ENCODE measurements around the gene OLFML3.

Gene OLFML3

DNA sequence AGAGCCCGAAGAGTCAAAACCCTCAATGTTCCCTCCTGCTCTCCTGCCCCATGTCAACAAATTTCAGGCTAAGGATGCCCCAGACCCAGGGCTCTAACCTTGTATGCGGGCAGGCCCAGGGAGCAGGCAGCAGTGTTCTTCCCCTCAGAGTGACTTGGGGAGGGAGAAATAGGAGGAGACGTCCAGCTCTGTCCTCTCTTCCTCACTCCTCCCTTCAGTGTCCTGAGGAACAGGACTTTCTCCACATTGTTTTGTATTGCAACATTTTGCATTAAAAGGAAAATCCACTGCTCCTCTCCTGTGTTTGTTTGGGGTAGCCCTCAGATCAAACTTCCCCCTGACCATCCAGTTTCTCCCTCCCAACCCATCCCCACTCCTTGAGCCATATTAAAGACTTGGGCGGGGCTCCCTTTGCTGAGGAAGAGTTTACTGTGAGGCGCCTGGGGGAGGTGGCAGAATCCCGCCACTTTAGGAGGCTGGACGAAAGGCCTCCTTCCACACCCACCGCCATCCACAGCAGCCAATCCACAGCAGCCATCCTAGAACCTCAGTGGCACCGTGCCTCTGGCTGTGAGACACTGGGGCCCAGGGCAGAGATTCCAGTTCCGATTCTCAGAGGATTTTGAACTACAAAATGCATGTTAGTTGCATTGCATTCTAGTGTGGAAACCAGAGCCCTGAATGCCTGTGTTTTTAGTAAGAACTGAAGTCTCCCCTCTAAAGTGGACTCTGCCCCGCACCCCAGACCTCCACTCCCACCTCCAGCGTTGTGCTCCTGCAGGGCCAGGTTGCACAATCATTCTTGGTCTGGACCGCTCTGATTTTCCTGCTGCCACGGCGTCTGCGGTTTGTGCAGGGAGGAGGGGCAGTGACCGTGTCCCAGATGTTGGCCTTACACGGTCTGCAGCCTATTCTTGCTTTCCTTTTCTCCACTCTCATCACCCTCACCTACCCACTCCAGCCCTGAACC is 3.0 kb downstream of the OLFML3 start:
- Histone ChIP-seq H3F3A (ENCODE audit: low read depth) (peaks cover 7% of the 10 kb centered on the region; the same call in 1 of the 2 replicates), H3K9ac (ENCODE audit: low read depth, low read length, poor library complexity, severe bottlenecking) (no peak overlapping the region), H3K4me1 (ENCODE audit: insufficient read depth, low read length, poor library complexity, severe bottlenecking) (peaks cover 18% of the 10 kb centered on the region), H3K27me3 (ENCODE audit: insufficient read depth, low read length, poor library complexity, severe bottlenecking) (no peaks in the 10 kb centered on the region), H3K4me3 (ENCODE audit: low read length, poor library complexity, severe bottlenecking) (no peak overlapping the region), H3K9me2 (replicated peaks; ENCODE audit: low read depth, low read length) (no peaks in the 10 kb centered on the region), H3K9me3 (ENCODE audit: insufficient read depth, low read depth, low read length) (no peaks in the 10 kb centered on the region), H2AFZ (ENCODE audit: low read length) (no peak overlapping the region), H4K20me1 (ENCODE audit: insufficient read depth, low read length, poor library complexity, severe bottlenecking) (peaks cover 4% of the 10 kb centered on the region), H3K36me3 (ENCODE audit: insufficient read depth, low read length) (no peaks in the 10 kb centered on the region), H3K4me2 (ENCODE audit: low read depth, low read length, poor library complexity, severe bottlenecking) (no peak overlapping the region), H3K79me2 (ENCODE audit: insufficient read depth, low read length) (no peaks in the 10 kb centered on the region)
- TF ChIP-seq EZH2phosphoT487 (IDR thresholded peaks at IDR 0.05; ENCODE audit: borderline replicate concordance), result no peak
- TF ChIP-seq, protein P1, sequence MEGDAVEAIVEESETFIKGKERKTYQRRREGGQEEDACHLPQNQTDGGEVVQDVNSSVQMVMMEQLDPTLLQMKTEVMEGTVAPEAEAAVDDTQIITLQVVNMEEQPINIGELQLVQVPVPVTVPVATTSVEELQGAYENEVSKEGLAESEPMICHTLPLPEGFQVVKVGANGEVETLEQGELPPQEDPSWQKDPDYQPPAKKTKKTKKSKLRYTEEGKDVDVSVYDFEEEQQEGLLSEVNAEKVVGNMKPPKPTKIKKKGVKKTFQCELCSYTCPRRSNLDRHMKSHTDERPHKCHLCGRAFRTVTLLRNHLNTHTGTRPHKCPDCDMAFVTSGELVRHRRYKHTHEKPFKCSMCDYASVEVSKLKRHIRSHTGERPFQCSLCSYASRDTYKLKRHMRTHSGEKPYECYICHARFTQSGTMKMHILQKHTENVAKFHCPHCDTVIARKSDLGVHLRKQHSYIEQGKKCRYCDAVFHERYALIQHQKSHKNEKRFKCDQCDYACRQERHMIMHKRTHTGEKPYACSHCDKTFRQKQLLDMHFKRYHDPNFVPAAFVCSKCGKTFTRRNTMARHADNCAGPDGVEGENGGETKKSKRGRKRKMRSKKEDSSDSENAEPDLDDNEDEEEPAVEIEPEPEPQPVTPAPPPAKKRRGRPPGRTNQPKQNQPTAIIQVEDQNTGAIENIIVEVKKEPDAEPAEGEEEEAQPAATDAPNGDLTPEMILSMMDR (conservative IDR thresholded peaks at IDR 0.05; ENCODE audit: low read length), result no peak

DNA sequence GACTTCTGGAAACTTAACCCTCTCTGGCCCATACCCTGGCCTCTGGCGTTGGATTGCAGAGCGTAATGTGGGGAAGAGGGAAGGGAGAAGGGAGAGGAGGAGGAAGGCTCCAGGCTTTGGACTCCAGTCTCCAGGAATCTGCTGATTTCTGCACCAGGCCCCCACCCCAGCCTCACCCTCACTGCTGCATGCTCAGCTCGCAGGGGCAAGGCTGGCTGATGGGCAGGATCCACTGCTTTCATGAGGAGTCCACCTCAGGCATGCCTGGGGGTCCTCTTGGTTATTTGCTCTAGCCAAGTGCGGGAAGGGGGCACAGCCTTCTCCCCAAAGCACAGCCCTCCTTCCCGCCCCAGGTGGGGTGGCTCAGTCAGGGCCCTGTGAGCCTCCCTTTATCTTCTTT is 3.7 kb downstream of the OLFML3 start:
- no peaks in the 10 kb centered on the region for H3F3A ChIP-seq (ENCODE audit: low read depth)
- H3K36me3 ChIP-seq (ENCODE audit: insufficient read depth, low read length), result no peaks in the 10 kb centered on the region
- no peaks in the 10 kb centered on the region for H4K20me1 ChIP-seq (ENCODE audit: insufficient read depth, low read length, poor library complexity, severe bottlenecking)
- peaks cover 13% of the 10 kb centered on the region for H3K4me1 ChIP-seq (ENCODE audit: insufficient read depth, low read length, poor library complexity, severe bottlenecking)
- no peak overlapping the region for H3K4me2 ChIP-seq (ENCODE audit: low read depth, low read length, poor library complexity, severe bottlenecking)
- no peak overlapping the region for H3K9ac ChIP-seq (ENCODE audit: low read depth, low read length, poor library complexity, severe bottlenecking)
- H2AFZ ChIP-seq (ENCODE audit: low read length), result no peak overlapping the region
- H3K27me3 ChIP-seq (ENCODE audit: insufficient read depth, low read length, poor library complexity, severe bottlenecking), result no peaks in the 10 kb centered on the region
- no peaks in the 10 kb centered on the region for H3K9me2 ChIP-seq (replicated peaks; ENCODE audit: low read depth, low read length)
- no peak overlapping the region for H3K4me3 ChIP-seq (ENCODE audit: low read length, poor library complexity, severe bottlenecking)
- H3K9me3 ChIP-seq (ENCODE audit: insufficient read depth, low read depth, low read length), result no peaks in the 10 kb centered on the region
- H3K79me2 ChIP-seq (ENCODE audit: insufficient read depth, low read length), result no peaks in the 10 kb centered on the region
- TF ChIP-seq, protein P1 (conservative IDR thresholded peaks at IDR 0.05; ENCODE audit: low read length), result no peak
- TF ChIP-seq EZH2phosphoT487 (IDR thresholded peaks at IDR 0.05; ENCODE audit: borderline replicate concordance), result no peak

DNA sequence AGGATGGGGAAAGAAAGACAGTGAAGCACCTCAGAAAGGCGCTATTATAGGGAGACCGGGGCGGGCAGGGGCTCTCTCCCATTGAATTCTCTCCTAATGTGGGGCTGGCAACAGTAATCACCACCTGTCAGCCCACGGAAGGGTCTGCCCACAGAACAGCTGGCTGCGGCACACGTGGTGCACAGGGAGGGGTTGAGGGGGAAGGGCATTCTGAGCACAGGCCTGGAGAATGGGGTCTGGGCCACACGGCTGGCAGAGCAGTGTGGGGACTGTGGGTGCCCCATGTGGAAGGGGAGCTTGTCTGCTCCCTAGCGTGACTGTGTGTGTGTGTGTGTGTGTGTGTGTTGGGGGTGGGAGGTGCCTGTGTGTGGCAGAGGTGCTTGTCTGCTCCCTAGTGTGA is 4.1 kb downstream of the OLFML3 start:
- H3K79me2 ChIP-seq (ENCODE audit: insufficient read depth, low read length), result no peaks in the 10 kb centered on the region
- H3K4me2 ChIP-seq (ENCODE audit: low read depth, low read length, poor library complexity, severe bottlenecking), result no peak overlapping the region
- H3F3A ChIP-seq (ENCODE audit: low read depth), result no peaks in the 10 kb centered on the region
- H3K9me2 ChIP-seq (replicated peaks; ENCODE audit: low read depth, low read length), result no peaks in the 10 kb centered on the region
- no peaks in the 10 kb centered on the region for H3K36me3 ChIP-seq (ENCODE audit: insufficient read depth, low read length)
- H3K4me1 ChIP-seq (ENCODE audit: insufficient read depth, low read length, poor library complexity, severe bottlenecking), result peaks cover 8% of the 10 kb centered on the region
- no peaks in the 10 kb centered on the region for H3K27me3 ChIP-seq (ENCODE audit: insufficient read depth, low read length, poor library complexity, severe bottlenecking)
- no peak overlapping the region for H2AFZ ChIP-seq (ENCODE audit: low read length)
- TF ChIP-seq EZH2phosphoT487 (IDR thresholded peaks at IDR 0.05; ENCODE audit: borderline replicate concordance), result no peak
- TF ChIP-seq, protein P1 (conservative IDR thresholded peaks at IDR 0.05; ENCODE audit: low read length), result no peak
- H3K9me3 ChIP-seq (ENCODE audit: insufficient read depth, low read depth, low read length), result no peaks in the 10 kb centered on the region
- H4K20me1 ChIP-seq (ENCODE audit: insufficient read depth, low read length, poor library complexity, severe bottlenecking), result no peaks in the 10 kb centered on the region
- no peak overlapping the region for H3K9ac ChIP-seq (ENCODE audit: low read depth, low read length, poor library complexity, severe bottlenecking)
- no peak overlapping the region for H3K4me3 ChIP-seq (ENCODE audit: low read length, poor library complexity, severe bottlenecking)

Measured in Loucy (cell line).